ENCODE data around the gene LHFPL3. TPM values are rescaled to one million over a fixed set of nuclear protein-coding genes. Genes with fewer than 3 reads are reported as not detected.

The LHFPL3 gene
- total and polyA plus RNA-seq, 2 experiments from 2014 or later: 0.24 TPM; not detected in 1

- TF ChIP-seq NANOG (IDR thresholded peaks at IDR 0.05; ENCODE audit: borderline replicate concordance): no peak
- TF ChIP-seq ZNF331 (CRISPR knock-in tag; IDR thresholded peaks at IDR 0.05; ENCODE audit: low read depth): no peak
- TF ChIP-seq CREB1 (CRISPR knock-in tag; IDR thresholded peaks at IDR 0.05; ENCODE audit: low read depth): no peak
- TF ChIP-seq, protein P1, sequence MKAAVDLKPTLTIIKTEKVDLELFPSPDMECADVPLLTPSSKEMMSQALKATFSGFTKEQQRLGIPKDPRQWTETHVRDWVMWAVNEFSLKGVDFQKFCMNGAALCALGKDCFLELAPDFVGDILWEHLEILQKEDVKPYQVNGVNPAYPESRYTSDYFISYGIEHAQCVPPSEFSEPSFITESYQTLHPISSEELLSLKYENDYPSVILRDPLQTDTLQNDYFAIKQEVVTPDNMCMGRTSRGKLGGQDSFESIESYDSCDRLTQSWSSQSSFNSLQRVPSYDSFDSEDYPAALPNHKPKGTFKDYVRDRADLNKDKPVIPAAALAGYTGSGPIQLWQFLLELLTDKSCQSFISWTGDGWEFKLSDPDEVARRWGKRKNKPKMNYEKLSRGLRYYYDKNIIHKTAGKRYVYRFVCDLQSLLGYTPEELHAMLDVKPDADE (IDR thresholded peaks at IDR 0.05): no peak
- no peak for TF ChIP-seq ZNF114 (CRISPR knock-in tag; IDR thresholded peaks at IDR 0.05)
- no peak for TF ChIP-seq REST (IDR thresholded peaks at IDR 0.05; ENCODE audit: unreplicated experiment)
- no peak for TF ChIP-seq STAT1 (IDR thresholded peaks at IDR 0.05; ENCODE audit: unreplicated experiment)
- no peak for TF ChIP-seq ZNF462 (CRISPR knock-in tag; IDR thresholded peaks at IDR 0.05)
- TF ChIP-seq EZH2phosphoT487 (IDR thresholded peaks at IDR 0.05; ENCODE audit: unreplicated experiment): no peak
- TF ChIP-seq EZH2 (IDR thresholded peaks at IDR 0.05; ENCODE audit: low read depth, unreplicated experiment): no peak
- TF ChIP-seq JUNB (IDR thresholded peaks at IDR 0.05; ENCODE audit: unreplicated experiment): no peak
- no peaks in the 10 kb centered on the region for H3K27me3 ChIP-seq (ENCODE audit: insufficient read depth)
- ATAC-seq: no peak
- no peaks in the 10 kb centered on the region for H3K36me3 ChIP-seq (ENCODE audit: insufficient read depth)
- H3F3A ChIP-seq (replicated peaks; ENCODE audit: low read depth): no peaks in the 10 kb centered on the region
- H3K79me2 ChIP-seq (replicated peaks; ENCODE audit: insufficient read depth): no peaks in the 10 kb centered on the region
- Mint-ChIP-seq H3K27ac (no peak overlapping the region), H3K27me3 (ENCODE audit: insufficient read depth, low read depth, poor library complexity) (peaks cover 4% of the 10 kb centered on the region), H3K4me3 (no peak overlapping the region), H3K9me3 (peaks cover 3% of the 10 kb centered on the region; the same call in 1 of the 3 replicates), H3K4me1 (peaks cover 8% of the 10 kb centered on the region), H3K36me3 (ENCODE audit: low read depth) (no peaks in the 10 kb centered on the region)
- H3K4me3 ChIP-seq: no peak overlapping the region
- H3K27ac ChIP-seq (ENCODE audit: low read depth): no peak overlapping the region
- H4K20me1 ChIP-seq (replicated peaks; ENCODE audit: insufficient read depth): no peaks in the 10 kb centered on the region
- no peak overlapping the region for H2AFZ ChIP-seq
- no peaks in the 10 kb centered on the region for H3K9me2 ChIP-seq (ENCODE audit: insufficient read depth)
- no peaks in the 10 kb centered on the region for H3K4me1 ChIP-seq (ENCODE audit: insufficient read depth)
- no peak overlapping the region for H3K4me2 ChIP-seq
- no peak for DNase-seq (ENCODE audit: low spot score)
Observed at GRCh38 chr7:104767113-104767512, 438.7 kb downstream of the LHFPL3 start.
